Measurements from ENCODE around the gene CTH.
"Not testable (repeated sequence)": the region's sequence is repeated elsewhere in the genome, so short reads cannot be mapped to it uniquely, and the experiment has no call there.

DNA sequence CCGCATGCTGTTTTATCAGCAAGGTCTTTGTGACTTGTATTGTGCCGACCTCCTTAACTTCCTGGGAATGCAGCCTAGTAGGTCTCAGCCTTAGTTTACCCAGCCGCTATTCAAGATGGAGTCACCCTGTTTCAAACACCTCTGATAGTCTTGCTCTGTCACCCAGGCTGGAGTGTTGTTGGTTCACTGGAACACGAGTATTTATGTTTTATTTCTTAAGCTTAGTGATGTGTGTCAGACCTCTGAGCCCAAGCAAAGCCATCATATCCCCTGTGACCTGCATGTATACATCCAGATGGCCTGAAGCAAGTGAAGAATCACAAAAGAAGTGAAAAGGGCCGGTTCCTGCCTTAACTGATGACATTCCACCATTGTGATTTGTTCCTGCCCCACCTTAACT, 43.7 kb upstream of the CTH start:
- TF ChIP-seq, protein P1, sequence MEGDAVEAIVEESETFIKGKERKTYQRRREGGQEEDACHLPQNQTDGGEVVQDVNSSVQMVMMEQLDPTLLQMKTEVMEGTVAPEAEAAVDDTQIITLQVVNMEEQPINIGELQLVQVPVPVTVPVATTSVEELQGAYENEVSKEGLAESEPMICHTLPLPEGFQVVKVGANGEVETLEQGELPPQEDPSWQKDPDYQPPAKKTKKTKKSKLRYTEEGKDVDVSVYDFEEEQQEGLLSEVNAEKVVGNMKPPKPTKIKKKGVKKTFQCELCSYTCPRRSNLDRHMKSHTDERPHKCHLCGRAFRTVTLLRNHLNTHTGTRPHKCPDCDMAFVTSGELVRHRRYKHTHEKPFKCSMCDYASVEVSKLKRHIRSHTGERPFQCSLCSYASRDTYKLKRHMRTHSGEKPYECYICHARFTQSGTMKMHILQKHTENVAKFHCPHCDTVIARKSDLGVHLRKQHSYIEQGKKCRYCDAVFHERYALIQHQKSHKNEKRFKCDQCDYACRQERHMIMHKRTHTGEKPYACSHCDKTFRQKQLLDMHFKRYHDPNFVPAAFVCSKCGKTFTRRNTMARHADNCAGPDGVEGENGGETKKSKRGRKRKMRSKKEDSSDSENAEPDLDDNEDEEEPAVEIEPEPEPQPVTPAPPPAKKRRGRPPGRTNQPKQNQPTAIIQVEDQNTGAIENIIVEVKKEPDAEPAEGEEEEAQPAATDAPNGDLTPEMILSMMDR (IDR thresholded peaks at IDR 0.05 in 4 of 5, conservative IDR thresholded peaks at IDR 0.05 in 1 of 5), result not testable (repeated sequence)
- TF ChIP-seq POLR2A (IDR thresholded peaks at IDR 0.05), result not testable (repeated sequence)

All from gastrocnemius medialis (tissue), 4 donors.